Right lobe of liver (tissue), 6 donors: ENCODE measurements around the gene MAML3. TPM values are rescaled to one million over a fixed set of nuclear protein-coding genes. Genes with fewer than 3 reads are reported as not detected.

Source experiments
- ATAC-seq, 4 donors: fragments of 200-7000 bp; cut with Tn5 transposase; one replicate each; pipeline ENCODE4 v1.9.1; 2020; ENCODE audit warnings: mild to moderate bottlenecking in 4 of 4, moderate library complexity in 4 of 4
- DNase-seq, 3 donors: peaks; one replicate each; pipeline ENCODE4 v3.0.0-alpha.2; 2020
- H3K27ac ChIP-seq, 3 donors: fragments of 200-600 bp; one replicate each; pipeline ENCODE4 v1.8.0; 2022
- H3K27me3 ChIP-seq, 2 donors: fragments of 200-600 bp; one replicate each; pipeline ENCODE4 v1.8.0; 2022
- H3K36me3 ChIP-seq, 4 donors: fragments of 200-600 bp; sonication (generic) in 1 of 4; one replicate each; pipeline versions ENCODE4 v1.5.1 to v1.8.0; 2017 to 2022; ENCODE audit warnings: control low read depth in 1 of 4
- H3K4me1 ChIP-seq, 4 donors: fragments of 200-600 bp; sonication (generic) in 1 of 4; one replicate each; pipeline versions ENCODE4 v1.5.1 to v1.8.0; 2017 to 2022; ENCODE audit warnings: control low read depth in 1 of 4
- H3K4me3 ChIP-seq, 3 donors: fragments of 200-600 bp; one replicate each; pipeline ENCODE4 v1.8.0; 2022
- H3K9me3 ChIP-seq, 4 donors: fragments of 200-600 bp; sonication (generic) in 1 of 4; one replicate each; pipeline versions ENCODE4 v1.5.1 to v1.8.0; 2017 to 2022; ENCODE audit warnings: control low read depth in 1 of 4
- CTCF ChIP-seq, 4 donors: fragments of 200-600 bp in 3 of 4; fragments of 450-650 bp in 1 of 4; IDR thresholded peaks; one replicate each; pipeline versions ENCODE4 v1.5.1 to v1.8.0; 2016 to 2022; ENCODE audit warnings: antibody characterized with exemption in 4 of 4, mild to moderate bottlenecking in 2 of 4
- POLR2A ChIP-seq: fragments of 450-650 bp; IDR thresholded peaks from one replicate; pipeline ENCODE4 v1.6.1; 2017; ENCODE audit warnings: antibody characterized with exemption, mild to moderate bottlenecking
- WGBS: methylation state at CpG from one replicate; pipeline ENCODE4 v1.1.6; 2018; ENCODE audit warnings: low coverage, low lambda C conversion rate; ENCODE audit not compliant: insufficient coverage; ENCODE audit errors: missing lambda C conversion rate; 5-methylcytosine and 5-hydroxymethylcytosine counted together
- intact Hi-C, 2 donors: fragments of 100-400 bp; cut with DNase I; formaldehyde crosslinking; loops; one replicate each; pipeline versions ENCODE4 v1.11.2 to v1.14.1; 2022
- total RNA-seq, 6 experiments: library from RNA; depleted of rRNA in 2 of 6; stranded (reverse); fragments of >200 nt in 2 of 6; fragmentation: NEBNext Ultra II Directional in 3 of 6; extraction: Animal tissue kit (Norgen Biotek cat#: 25700) in 3 of 6; gene quantifications; one replicate each; pipeline versions ENCODE4 v1.1.0 to v1.2.4, GENCODE V29; 2016 to 2023
- donor health status: DM: no; HTN: yes; CAD: no.
- donor health status: DM: no; HTN: no; CAD: no.
- donor health status: DM: no; HTN: no; CAD: no.
- donor health status: DM: no; HTN: yes; CAD: no.
- donor health status: DM: no; HTN: yes; CAD: no.

MAML3 gene
- total RNA-seq, 6 experiments from 2014 or later: 2.6 to 7.8 (median 5.0) TPM

GRCh38 chr4:139843641-139844040, 310.3 kb downstream of the MAML3 start:
- no peaks in the 10 kb centered on the region for H3K27me3 ChIP-seq
- H3K36me3 ChIP-seq: no peaks in the 10 kb centered on the region
- no peaks in the 10 kb centered on the region for H3K9me3 ChIP-seq
- no peak overlapping the region for H3K4me3 ChIP-seq
- ATAC-seq (no peak), DNase-seq (no peak)
- peak overlapping the region in 1 of 3 donors; percentile 0 for H3K27ac ChIP-seq
- TF ChIP-seq CTCF (IDR thresholded peaks at IDR 0.05): no peak
- no peak for TF ChIP-seq POLR2A
- intact Hi-C loops: no loop called here
- peaks cover 4 to 43% (median 18%) of the 10 kb centered on the region in 4 donors for H3K4me1 ChIP-seq
- 86% methylated on average over 3 of the region's 5 CpGs for whole genome bisulfite sequencing

- DNase-seq: peak; percentile 84 to 94 (median 87)
- peak; percentile 88 to 97 (median 94) for ATAC-seq
- no peaks in the 10 kb centered on the region for H3K27me3 ChIP-seq
- no peaks in the 10 kb centered on the region for H3K9me3 ChIP-seq
- 23% methylated on average over 9 of the region's 10 CpGs for WGBS
- H3K4me1 ChIP-seq: peaks cover 4 to 43% (median 18%) of the 10 kb centered on the region in 4 donors
- intact Hi-C loops: no loop called here
- peak overlapping the region in 2 of 3 donors; percentile 5 to 12 for H3K4me3 ChIP-seq
- peak overlapping the region in 1 of 3 donors; percentile 45 for H3K27ac ChIP-seq
- peak in 3 of 4 donors; percentile 14 to 25 (median 14) for TF ChIP-seq CTCF (IDR thresholded peaks at IDR 0.05)
- TF ChIP-seq POLR2A: no peak
- no peaks in the 10 kb centered on the region for H3K36me3 ChIP-seq
Observed at GRCh38 chr4:139841464-139842195, 312.4 kb downstream of the MAML3 start.

- peak in 3 of 4 donors; percentile 13 to 51 (median 33) for ATAC-seq
- Histone ChIP-seq H3K27me3 (no peaks in the 10 kb centered on the region), H3K36me3 (no peaks in the 10 kb centered on the region), H3K27ac (peak overlapping the region in 1 of 3 donors; percentile 43), H3K9me3 (no peaks in the 10 kb centered on the region), H3K4me1 (peaks cover 4 to 43% (median 18%) of the 10 kb centered on the region in 4 donors), H3K4me3 (no peak overlapping the region)
- no peak for TF ChIP-seq POLR2A
- TF ChIP-seq CTCF (IDR thresholded peaks at IDR 0.05): no peak
- intact Hi-C loops: no loop called here
- no peak for DNase-seq
- WGBS: 100% methylated on average over 1 of the region's 2 CpGs
Observed at GRCh38 chr4:139840773-139841172, 313.2 kb downstream of the MAML3 start.

GRCh38 chr4:139839403-139840031, 314.5 kb downstream of the MAML3 start:
- 72% methylated on average over 5 of the region's 6 CpGs for WGBS
- Histone ChIP-seq H3K27ac (no peak overlapping the region), H3K36me3 (no peaks in the 10 kb centered on the region), H3K4me3 (no peak overlapping the region), H3K27me3 (no peaks in the 10 kb centered on the region), H3K4me1 (peaks cover 4 to 49% (median 22%) of the 10 kb centered on the region in 4 donors), H3K9me3 (no peaks in the 10 kb centered on the region)
- intact Hi-C loops: no loop called here
- DNase-seq: no peak
- TF ChIP-seq CTCF (IDR thresholded peaks at IDR 0.05): no peak
- no peak for TF ChIP-seq POLR2A
- no peak for ATAC-seq
